Measurements from ENCODE around the gene RGPD8.
"Not testable (repeated sequence)": the region's sequence is repeated elsewhere in the genome, so short reads cannot be mapped to it uniquely, and the experiment has no call there.

Gene RGPD8

GRCh38 chr2:112352809-112353603, 80.4 kb downstream of the RGPD8 start:
- not testable (repeated sequence) for FAIRE-seq; DNase-seq (ENCODE audit: insufficient read length, low spot score)

GRCh38 chr2:112352292-112352691, 81.2 kb downstream of the RGPD8 start:
- FAIRE-seq; DNase-seq (ENCODE audit: insufficient read length, low spot score): not testable (repeated sequence)

- FAIRE-seq (no peak), DNase-seq (ENCODE audit: insufficient read length, low spot score) (no peak)
- TF ChIP-seq POLR2A (IDR thresholded peaks at IDR 0.05; ENCODE audit: low read depth, low read length), result no peak
These were observed 88.1 kb downstream of the RGPD8 start for GRCh38 chr2:112345030-112346027.

- DNase-seq (ENCODE audit: insufficient read length, low spot score) (no peak), FAIRE-seq (no peak)
- TF ChIP-seq POLR2A (IDR thresholded peaks at IDR 0.05; ENCODE audit: low read depth, low read length), result no peak
These were observed 89.4 kb downstream of the RGPD8 start for GRCh38 chr2:112343827-112344585.

- no peak for FAIRE-seq
- no peak for TF ChIP-seq POLR2A (IDR thresholded peaks at IDR 0.05; ENCODE audit: low read depth, low read length)
- no peak for DNase-seq (ENCODE audit: insufficient read length, low spot score)
These were observed 91.3 kb downstream of the RGPD8 start for GRCh38 chr2:112342067-112342550.

- no peak for TF ChIP-seq POLR2A (IDR thresholded peaks at IDR 0.05; ENCODE audit: low read depth, low read length)
- no peak for FAIRE-seq
- no peak for DNase-seq (ENCODE audit: insufficient read length, low spot score)
These were observed 92.8 kb downstream of the RGPD8 start for GRCh38 chr2:112340475-112341267.

- FAIRE-seq, result no peak
- DNase-seq (ENCODE audit: insufficient read length, low spot score), result no peak
- TF ChIP-seq POLR2A (IDR thresholded peaks at IDR 0.05; ENCODE audit: low read depth, low read length), result no peak
These were observed 93.5 kb downstream of the RGPD8 start for GRCh38 chr2:112339986-112340385.

GRCh38 chr2:112335600-112335999, 97.8 kb downstream of the RGPD8 start:
- TF ChIP-seq POLR2A (IDR thresholded peaks at IDR 0.05; ENCODE audit: low read depth, low read length), result no peak
- no peak for FAIRE-seq
- DNase-seq (ENCODE audit: insufficient read length, low spot score), result no peak

- no peak for TF ChIP-seq POLR2A (IDR thresholded peaks at IDR 0.05; ENCODE audit: low read depth, low read length)
- DNase-seq (ENCODE audit: insufficient read length, low spot score) (no peak), FAIRE-seq (no peak)
These were observed 101.2 kb downstream of the RGPD8 start for GRCh38 chr2:112332123-112332696.

- TF ChIP-seq POLR2A (IDR thresholded peaks at IDR 0.05; ENCODE audit: low read depth, low read length), result no peak
- DNase-seq (ENCODE audit: insufficient read length, low spot score), result no peak
- no peak for FAIRE-seq
These were observed 110.5 kb downstream of the RGPD8 start for GRCh38 chr2:112322919-112323318.

GRCh38 chr2:112321375-112322320, 111.8 kb downstream of the RGPD8 start:
- DNase-seq (ENCODE audit: insufficient read length, low spot score) (no peak), FAIRE-seq (no peak)
- no peak for TF ChIP-seq POLR2A (IDR thresholded peaks at IDR 0.05; ENCODE audit: low read depth, low read length)

All from H54 (cell line).